HG02938 (cell line): ENCODE data around the gene SAPCD2.

ENCODE experiments used
- ATAC-seq: cut with Tn5 transposase; IDR thresholded peaks from one replicate; pipeline ENCODE4 v1.9.1; 2021; ENCODE audit warnings: mild to moderate bottlenecking, moderate library complexity; ENCODE audit not compliant: unreplicated experiment

Gene SAPCD2

GRCh38 chr9:137049544-137050449 is 20.6 kb downstream of the SAPCD2 start:
- ATAC-seq = no peak

- ATAC-seq = no peak
Observed at GRCh38 chr9:137048655-137049543, 21.5 kb downstream of the SAPCD2 start.

GRCh38 chr9:137046088-137046787 is 24.1 kb downstream of the SAPCD2 start, which contains the start of gene NPDC1:
NPDC1 (minus strand) TSS chr9:137046177; CDS start chr9:137045989, 188 bp downstream.
- ATAC-seq = no peak

GRCh38 chr9:137045294-137046087 is 24.9 kb downstream of the SAPCD2 start:
- ATAC-seq = no peak

- no peak for ATAC-seq
Observed at GRCh38 chr9:137044502-137045177, 25.7 kb downstream of the SAPCD2 start.

- no peak for ATAC-seq
Observed at GRCh38 chr9:137044037-137044436, 26.3 kb downstream of the SAPCD2 start.

- no peak for ATAC-seq
Observed at GRCh38 chr9:137042751-137043727, 27.3 kb downstream of the SAPCD2 start.

- no peak for ATAC-seq
Observed at GRCh38 chr9:137041124-137041523, 29.2 kb downstream of the SAPCD2 start.

- ATAC-seq = no peak
Observed at GRCh38 chr9:137040568-137040967, 29.8 kb downstream of the SAPCD2 start.

GRCh38 chr9:137039611-137040366 is 30.6 kb downstream of the SAPCD2 start:
- no peak for ATAC-seq

GRCh38 chr9:137038916-137039315 is 31.4 kb downstream of the SAPCD2 start:
- no peak for ATAC-seq

- no peak for ATAC-seq
Observed at GRCh38 chr9:137037483-137037882, 32.9 kb downstream of the SAPCD2 start.

- no peak for ATAC-seq
Observed at GRCh38 chr9:137037035-137037434, 33.3 kb downstream of the SAPCD2 start.

GRCh38 chr9:137035937-137036336 is 34.4 kb downstream of the SAPCD2 start:
- no peak for ATAC-seq

GRCh38 chr9:137035507-137035834 is 34.9 kb downstream of the SAPCD2 start:
- no peak for ATAC-seq

- no peak for ATAC-seq
Observed at GRCh38 chr9:137034709-137035506, 35.4 kb downstream of the SAPCD2 start.
